ENCODE data around the gene MTHFD1L. TPM values are rescaled to one million over a fixed set of nuclear protein-coding genes. Genes with fewer than 3 reads are reported as not detected.

Gene MTHFD1L
- polyA plus RNA-seq, 2 of the 4 experiments (the other 2 are of a cell fraction) = 27.2 to 63.2 TPM

- ATAC-seq (peak; percentile 52 to 69), FAIRE-seq (no peak), DNase-seq (ENCODE audit: low read depth in 1 of 2, low spot score in 1 of 2) (peak; percentile 49 to 94)
- peaks cover 5% of the 10 kb centered on the region; the same call in 1 of the 3 replicates for H3K9me3 ChIP-seq
- no peak overlapping the region; the same call in 2 of the 3 replicates for H3K4me3 ChIP-seq
- CTCF ChIA-PET = interaction anchor here (1.2 to 2.6 kb wide), 2 partner anchors 30 to 279 kb away, joined by 3 to 9 read pairs; no protein-coding TSS in a partner anchor
- H3K4me2 ChIP-seq = peak overlapping the region; percentile 80
- H3K4me1 ChIP-seq = peaks cover 70% of the 10 kb centered on the region
- peak overlapping the region; percentile 92 to 99 for H3K27ac ChIP-seq
- 11% methylated on average over 25 of the region's 26 CpGs for WGBS (ENCODE audit: missing lambda C conversion rate)
- POLR2A ChIA-PET = interaction anchor here (1.1 to 1.5 kb wide), 3 partner anchors 15 to 24 kb away, joined by 3 to 6 read pairs (median 3); no protein-coding TSS in a partner anchor
- TF ChIP-seq RCOR1 (IDR thresholded peaks at IDR 0.05; ENCODE audit: low read depth, low read length) (no peak), MAZ (IDR thresholded peaks at IDR 0.05; ENCODE audit: borderline replicate concordance, low read depth, low read length) (no peak), TFCP2L1 (CRISPR knock-in tag; IDR thresholded peaks at IDR 0.05) (no peak), JUN (IDR thresholded peaks at IDR 0.05) (peak; percentile 43 to 59; a peak in 2 of 5 replicates), RARB (CRISPR knock-in tag; IDR thresholded peaks at IDR 0.05) (peak; percentile 81), NPAS2 (CRISPR knock-in tag; IDR thresholded peaks at IDR 0.05; ENCODE audit: borderline replicate concordance) (no peak), KDM1A (IDR thresholded peaks at IDR 0.05; ENCODE audit: low read depth) (no peak), HMGXB4 (CRISPR knock-in tag; IDR thresholded peaks at IDR 0.05; ENCODE audit: borderline replicate concordance) (no peak), ESRRA (IDR thresholded peaks at IDR 0.05; ENCODE audit: borderline replicate concordance, low read length) (no peak), USF2 (IDR thresholded peaks at IDR 0.05) (no peak), HOXB13 (CRISPR knock-in tag; IDR thresholded peaks at IDR 0.05; ENCODE audit: low read depth) (peak; percentile 77), MAX (IDR thresholded peaks at IDR 0.05) (peak; percentile 24; the same call in 1 of the 2 replicates), HOXB5 (CRISPR knock-in tag; IDR thresholded peaks at IDR 0.05) (peak; percentile 88), EHMT2 (IDR thresholded peaks at IDR 0.05; ENCODE audit: low read depth) (no peak), NR3C1 (IDR thresholded peaks at IDR 0.05) (no peak), CHD4 (IDR thresholded peaks at IDR 0.05; ENCODE audit: borderline replicate concordance) (no peak), MAFK (IDR thresholded peaks at IDR 0.05; ENCODE audit: partially characterized antibody) (no peak), POLR2AphosphoS2 (conservative IDR thresholded peaks at IDR 0.05; ENCODE audit: low read length) (no peak), FOSL2 (IDR thresholded peaks at IDR 0.05) (peak; percentile 35; the same call in 1 of the 2 replicates), FOSL2 (CRISPR knock-in tag; IDR thresholded peaks at IDR 0.05) (peak; percentile 43), PHF8 (IDR thresholded peaks at IDR 0.05; ENCODE audit: borderline replicate concordance, low read depth) (no peak), JUNB (IDR thresholded peaks at IDR 0.05) (peak; percentile 43; the same call in 1 of the 2 replicates), CEBPB (IDR thresholded peaks at IDR 0.05) (no peak; a peak in 1 of 4 replicates), ZC3H11A (IDR thresholded peaks at IDR 0.05) (no peak), RAD21 (conservative IDR thresholded peaks at IDR 0.05 in 1 of 2, IDR thresholded peaks at IDR 0.05 in 1 of 2) (no peak), REST (IDR thresholded peaks at IDR 0.05) (no peak), HDAC2 (IDR thresholded peaks at IDR 0.05) (no peak), KDM5A (IDR thresholded peaks at IDR 0.05) (no peak), RFX5 (IDR thresholded peaks at IDR 0.05) (no peak), GATA3 (IDR thresholded peaks at IDR 0.05; ENCODE audit: borderline replicate concordance) (peak; percentile 63), CBX8 (IDR thresholded peaks at IDR 0.05) (no peak), HES2 (IDR thresholded peaks at IDR 0.05) (no peak), FOSB (CRISPR knock-in tag; IDR thresholded peaks at IDR 0.05) (peak; percentile 63; the same call in 1 of the 2 replicates), ZSCAN20 (CRISPR knock-in tag; IDR thresholded peaks at IDR 0.05) (peak; percentile 86), BHLHE40 (IDR thresholded peaks at IDR 0.05; ENCODE audit: low read depth, low read length) (no peak)
These were observed 179.3 kb downstream of the MTHFD1L start for GRCh38 chr6:151044465-151045441.
